NCI-H2081 (cell line): ENCODE measurements around the gene MOSPD3.

Source experiments
- DNase-seq, 2 experiments: peaks; one replicate each; lab custom pipeline; 2025; lab: John Stamatoyannopoulos, UW

MOSPD3 gene

DNA sequence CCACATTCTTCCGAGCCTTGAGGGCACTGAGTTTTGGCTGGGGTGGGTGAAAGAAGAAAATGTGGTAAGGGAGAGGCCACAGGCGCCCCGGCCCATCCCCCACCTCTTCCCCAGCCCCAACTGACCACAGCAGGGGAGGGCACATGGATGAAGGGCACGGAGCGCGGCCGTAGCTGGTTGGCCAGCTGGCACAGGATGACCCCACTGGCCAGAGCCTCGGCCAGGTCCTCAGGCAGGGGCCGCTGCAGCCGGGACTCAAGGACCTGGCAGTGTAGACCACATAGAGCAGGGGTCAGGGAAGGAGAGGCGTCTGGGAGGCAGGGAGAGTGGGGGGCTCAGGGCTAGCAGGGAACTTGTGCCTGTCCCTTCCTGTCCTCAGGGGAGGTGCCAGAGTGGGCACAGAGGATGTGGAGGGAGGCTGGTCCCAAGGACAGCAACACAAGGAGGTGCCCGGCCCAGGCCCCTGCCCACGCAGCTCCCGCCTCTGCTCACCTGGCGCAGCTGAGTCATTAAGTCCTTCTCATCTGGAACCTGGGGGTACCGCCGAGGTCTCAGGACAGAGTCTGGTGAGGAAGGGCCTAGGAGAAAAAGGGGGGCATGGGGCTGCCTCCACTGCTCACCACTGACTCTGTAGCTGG is 36.5 kb upstream of the MOSPD3 start:
- no peak for DNase-seq

DNA sequence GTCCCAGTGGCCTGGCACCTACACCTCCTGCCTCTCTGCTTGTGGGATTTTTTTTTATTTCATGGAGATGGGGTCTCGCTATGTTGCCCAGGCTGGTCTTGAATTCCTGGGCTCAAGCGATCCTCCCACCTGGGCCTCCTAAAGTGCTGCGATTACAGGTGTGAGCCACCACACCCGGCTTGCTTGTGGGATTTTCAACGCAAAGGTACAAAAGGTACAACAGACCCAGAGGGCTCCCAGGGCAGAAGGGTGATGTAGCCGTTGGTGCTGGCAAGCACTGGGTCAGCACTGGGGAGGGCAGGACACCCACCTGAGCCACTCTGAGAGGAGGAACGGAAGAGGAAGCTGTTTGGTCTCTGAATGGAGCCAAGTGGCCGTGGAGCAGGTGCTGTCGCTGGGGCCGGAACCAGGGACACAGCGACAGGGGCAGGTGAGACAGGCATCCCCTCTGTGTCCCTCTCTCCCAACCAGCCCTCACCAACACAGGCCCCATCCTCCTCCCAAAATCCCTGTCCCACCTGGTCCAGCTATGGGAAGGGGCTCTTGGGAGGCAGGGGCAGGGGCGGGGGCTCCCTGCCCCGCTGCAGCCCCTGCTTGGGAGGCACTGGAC is 35.9 kb upstream of the MOSPD3 start:
- DNase-seq: no peak

DNA sequence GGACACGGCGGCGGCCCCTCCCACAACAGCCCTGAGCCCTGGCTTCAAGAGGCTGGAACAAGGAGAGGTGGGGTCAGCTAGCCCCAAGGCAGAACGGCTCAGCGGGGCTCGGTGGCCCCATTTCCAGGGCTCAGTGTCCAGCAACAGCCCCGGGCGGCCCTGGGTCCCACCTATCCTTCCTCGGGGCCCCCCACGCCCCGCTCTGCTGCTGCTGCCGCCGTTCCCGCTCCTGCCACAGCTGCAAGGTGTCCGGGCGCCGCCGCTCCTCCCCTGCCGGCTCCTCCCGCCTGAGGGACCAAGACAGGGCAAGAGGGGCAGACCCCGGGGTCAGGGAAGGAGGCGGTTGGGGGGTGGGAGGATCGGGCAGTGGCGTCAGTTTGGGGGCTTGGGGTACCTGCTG is 35.2 kb upstream of the MOSPD3 start:
- DNase-seq: no peak

DNA sequence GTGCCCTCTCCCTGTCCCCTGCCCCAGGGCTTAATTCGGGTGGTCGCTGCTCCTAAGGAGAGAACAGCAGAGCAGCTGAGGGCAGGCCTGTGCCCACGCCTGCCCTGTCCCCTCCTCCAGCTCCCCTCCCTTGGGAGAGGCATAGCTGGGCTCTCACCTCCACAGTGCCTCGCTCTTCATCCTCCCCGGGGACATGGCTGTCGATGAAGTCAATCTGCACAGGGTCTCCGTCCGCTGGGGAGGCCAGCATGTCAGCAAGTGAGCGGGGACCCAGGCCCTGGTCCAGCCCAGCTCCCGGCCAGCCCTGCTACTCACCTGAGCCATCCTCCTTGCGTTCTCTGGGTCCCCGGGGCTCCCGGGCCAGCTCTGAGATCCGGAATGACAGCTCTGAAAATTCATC is 34.8 kb upstream of the MOSPD3 start:
- DNase-seq: no peak

DNA sequence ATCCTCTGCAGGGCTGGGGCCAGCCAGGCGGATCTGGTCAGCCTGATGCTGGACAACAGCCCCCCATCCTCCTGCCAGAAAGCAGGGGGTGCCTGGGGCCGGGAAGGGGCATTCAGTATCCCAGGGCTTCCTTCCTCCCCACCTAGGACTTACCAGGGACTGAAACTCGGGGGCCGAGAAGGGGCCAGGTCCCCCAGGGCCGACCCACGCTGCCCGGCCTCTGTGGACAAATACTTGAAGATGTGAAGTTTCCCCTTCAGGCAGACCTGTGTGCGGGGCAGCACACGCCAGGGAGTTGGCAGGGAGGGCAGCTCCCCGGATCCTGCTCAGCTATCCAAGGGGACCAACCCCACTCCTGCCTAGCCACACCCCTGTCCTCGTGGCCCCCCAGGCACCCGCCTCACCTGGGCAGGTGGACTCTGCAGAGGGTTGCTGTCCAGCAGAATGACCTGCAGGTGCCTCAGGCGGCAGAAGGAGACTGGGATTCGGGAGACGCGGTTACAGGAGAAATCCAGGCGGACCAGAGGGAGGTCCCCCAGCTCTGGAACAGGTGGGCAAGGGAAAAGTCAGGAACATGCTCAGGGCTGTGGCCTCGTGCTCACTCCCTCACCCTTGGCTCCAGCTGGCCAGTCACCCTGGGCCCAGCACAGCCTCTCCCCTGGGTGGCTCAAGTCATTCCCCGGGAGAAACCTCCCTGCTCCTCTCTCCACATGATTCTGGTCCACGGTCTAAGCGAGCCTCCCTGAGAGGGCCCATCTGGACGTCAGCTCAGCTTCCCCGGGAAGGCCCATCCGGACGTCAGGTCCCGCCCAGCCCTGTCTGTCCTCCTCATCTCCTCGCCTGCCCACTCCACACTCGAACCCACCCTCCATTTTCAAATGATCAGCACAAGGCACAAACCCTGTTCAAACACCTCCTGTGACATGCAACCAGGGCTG is 33.8 kb upstream of the MOSPD3 start:
- DNase-seq: no peak

DNA sequence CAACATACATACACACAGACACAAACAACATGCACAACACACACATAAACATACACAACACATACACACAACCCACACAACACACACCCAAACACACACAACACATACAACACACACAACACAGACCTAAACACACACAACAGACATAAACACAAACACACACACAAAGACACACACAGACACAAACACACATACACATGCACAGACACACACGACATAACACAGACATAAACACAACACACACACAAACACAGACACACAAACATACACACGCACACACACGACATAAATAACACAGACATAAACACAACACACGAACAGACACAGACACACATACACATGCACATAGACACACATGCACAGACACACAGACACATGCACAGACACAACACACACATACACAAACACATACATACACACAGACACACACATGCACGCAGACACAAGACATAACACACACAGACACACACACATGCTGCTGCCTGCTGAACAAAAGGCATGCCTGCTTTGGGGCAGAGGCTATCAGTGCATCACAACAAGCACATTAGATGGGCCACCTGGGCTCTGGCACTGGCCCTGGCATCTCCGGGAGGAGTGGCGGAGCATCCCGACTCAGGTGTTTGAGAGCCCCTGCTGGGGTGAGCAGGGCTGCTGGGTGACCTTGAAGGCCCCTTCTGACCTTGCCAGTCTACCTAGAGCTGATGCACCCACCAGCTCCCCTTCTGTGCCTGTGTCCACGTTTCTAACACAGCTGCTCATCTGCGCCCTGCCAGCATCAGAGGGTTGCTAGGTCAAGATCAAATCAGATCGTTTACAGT is 31.7 kb upstream of the MOSPD3 start:
- no peak for DNase-seq

DNA sequence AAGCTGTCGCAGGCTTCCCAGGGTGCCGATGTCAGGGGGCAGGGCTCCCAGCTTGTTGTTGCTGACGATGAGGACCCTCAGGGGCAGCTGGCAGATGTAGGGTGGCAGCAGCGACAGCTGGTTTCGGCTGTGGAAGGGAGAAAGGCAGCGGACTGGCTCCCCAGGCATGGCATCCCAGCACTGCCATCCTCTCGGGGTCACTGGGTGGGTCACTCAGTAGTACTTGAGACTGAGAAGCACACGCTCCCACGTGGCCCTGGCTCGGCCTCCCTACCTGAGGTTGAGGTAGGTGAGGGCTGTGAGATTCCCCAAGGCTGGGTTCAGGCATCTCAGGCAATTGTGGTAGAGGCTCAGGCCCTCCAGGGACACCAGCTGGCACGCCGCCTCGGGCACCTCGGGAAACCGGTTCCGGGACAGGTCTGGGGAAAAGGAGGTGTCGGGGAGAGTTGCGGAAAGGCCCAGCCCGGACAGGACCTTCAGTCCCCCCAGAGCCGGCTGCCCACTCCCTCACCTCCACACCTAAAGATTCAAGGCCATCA is 30.2 kb upstream of the MOSPD3 start:
- DNase-seq: no peak

DNA sequence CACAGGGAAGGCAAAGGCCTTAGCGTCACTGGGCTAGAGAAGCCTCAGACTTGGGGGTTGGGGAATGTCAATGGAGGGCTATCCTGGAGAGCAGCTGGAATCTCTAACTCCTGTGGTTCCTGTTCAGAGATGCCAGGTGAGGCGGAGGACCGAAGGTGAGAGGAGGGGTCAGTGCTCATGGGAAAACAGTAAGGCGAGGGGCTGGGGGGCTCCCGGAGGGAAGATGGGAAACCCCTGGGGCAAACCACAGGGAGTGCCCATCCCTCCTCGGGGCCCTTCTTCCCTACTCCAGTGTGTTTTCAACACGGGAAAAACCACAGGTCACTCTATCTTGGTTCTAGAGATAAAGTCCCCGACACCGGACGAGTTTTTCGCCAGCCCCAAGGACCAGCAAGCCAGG is 29.7 kb upstream of the MOSPD3 start:
- DNase-seq: no peak

DNA sequence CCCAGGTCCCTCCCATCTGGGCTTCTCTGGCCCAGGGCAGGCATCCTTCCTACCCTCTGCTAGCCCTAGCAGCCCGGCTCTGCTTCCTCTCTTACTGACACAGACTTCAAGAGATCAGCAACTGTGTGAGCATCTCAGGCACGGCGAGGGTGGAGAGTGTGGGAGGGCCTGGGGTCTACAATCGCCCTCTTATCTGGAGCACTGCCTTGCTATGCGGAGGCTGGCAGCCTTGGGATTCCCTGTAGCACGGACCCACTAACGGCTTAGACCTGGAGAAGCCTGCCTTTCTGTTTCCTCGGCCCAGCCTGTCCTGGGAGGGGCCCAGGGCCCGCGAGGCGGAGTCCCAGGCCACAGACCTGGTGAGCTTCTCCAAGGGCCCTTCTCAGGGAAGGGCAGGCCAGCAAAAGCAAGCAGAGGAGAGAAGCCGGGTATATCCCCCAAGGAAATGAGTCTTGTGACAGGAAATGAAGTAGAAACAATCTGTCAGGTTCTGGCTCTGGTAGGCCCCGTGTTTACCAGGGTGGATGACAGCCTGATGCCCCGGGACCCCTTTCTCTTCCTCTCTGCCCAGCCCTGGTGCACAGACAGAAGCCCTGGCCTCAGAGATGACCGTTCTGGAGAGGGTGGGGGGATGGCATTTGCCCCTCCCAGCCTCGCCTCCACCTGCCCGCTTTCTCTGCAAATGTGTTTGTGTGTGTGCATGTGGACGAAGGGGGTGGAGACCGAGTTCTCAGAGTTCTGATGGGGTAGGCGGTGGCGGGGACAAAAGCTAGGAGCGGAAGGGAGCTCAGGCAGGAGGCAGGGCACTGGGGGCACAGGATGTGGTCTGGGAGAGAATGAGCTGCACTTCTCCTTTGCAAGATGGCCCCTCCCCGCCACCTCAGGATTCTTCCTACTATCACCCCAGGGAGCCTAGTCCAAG is 28.9 kb upstream of the MOSPD3 start:
- no peak for DNase-seq

DNA sequence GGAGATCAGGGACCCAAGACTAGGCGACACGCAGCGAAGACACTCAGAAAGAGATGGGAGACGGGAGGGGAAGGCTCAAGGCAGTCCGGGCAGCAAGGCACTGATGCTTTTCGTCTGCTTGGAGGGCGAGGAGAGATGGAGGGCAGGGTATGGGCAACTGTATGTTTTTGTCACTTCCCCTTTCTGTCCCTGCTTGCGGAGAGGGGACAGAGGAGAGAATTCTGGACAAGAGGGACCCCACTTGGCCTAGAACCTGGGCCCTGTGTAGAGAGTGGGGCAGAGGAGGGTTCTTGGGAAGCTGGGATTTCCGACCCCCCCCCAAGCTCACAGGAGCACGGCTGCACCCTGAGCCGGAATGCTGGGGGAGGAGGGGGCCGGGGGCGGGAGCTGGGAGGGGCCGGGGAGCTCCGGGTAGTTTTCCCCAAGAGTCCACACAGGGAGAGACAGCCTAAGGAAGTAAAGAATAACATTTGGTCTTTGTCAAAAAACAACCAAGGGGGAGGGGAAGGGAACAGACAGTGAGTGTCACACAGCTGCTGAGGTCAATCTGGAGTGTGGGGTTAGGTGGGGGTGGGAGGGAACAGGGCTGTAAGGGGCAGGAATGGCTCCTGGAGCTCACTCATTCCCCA is 28.2 kb upstream of the MOSPD3 start:
- DNase-seq: no peak

DNA sequence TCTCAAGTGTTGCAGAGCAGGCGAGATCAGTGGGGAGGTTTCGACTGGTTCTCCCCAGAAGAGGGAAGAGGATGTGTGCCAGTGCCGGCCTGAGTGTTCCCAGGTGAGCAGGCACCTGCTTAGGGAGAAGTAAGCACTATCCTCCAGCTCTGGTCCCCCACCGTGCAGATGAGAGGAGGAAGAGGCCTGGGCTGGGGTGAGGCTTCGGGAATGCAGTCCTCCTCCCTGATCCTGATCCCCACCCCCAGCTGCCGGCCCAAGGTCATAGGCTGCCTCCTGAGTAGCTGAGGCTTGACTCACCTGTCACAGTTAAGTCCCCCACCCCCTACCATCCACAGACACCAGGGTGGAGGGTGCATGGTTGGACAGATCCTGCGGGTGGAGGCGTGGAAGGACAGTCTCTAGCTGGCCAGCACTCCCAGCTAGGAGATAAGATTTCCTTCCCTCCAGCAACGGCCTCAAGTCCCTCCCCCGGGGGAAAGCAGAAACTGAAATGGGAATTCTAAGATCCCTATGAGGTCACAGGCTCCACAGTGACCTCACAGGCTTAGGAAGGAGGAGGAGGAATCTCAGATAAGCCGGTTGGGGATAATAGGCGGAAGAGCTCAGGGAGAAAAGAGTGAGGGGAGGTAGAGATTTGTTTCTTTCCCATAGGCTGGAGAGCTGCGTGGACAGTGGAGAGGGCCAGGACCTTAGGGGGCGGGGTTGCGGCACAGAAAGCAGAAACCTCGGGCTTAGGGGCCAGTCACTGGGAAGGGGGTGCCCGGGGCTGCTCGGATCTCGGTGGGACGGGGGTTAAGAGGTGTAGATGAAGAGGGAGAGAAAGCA is 27.4 kb upstream of the MOSPD3 start:
- peak in 1 of 2 experiments; percentile 20 for DNase-seq

DNA sequence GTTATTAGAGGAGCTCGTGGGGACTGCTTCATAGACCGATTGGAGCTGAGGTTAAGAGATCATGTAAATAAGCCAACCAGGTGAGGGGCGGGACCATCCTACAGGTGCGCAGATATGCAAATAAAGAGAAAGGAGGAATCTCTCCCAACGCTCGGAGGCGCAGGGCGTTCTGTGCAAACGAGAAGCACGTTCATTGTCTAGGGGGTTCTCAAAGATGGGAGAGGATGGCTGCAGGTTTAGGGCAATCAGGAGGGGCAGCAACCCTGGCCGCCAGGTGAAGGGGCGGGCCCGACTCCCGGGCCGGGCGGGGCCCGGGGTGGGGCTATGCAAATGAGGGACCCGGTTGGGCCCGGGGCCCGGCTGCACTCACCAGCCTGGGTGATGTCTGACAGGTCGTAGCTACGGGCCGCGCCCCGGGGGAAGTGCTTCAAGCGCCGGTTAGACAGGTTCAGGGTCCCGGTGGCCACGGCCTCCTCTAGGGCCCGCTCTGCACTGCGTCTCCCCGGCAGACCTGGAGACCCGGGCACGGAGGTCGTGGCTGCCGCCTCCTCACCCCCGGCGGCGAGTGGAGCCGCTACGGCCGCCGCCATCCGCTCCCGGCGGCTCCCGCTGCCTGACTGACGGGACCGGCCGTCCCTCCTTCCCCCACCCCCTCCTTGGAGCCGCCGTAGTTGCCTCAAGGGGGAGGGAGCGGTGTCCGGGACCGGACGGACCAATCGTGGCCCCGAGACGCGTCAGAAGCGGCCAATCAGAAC is 26.7 kb upstream of the MOSPD3 start, which contains the start of gene LRCH4:
TSS of gene LRCH4 (minus strand) at position 619 of the 755 bp plus-strand sequence. CDS start at position 590, 29 bp downstream.
- peak; percentile 65 to 66 for DNase-seq

DNA sequence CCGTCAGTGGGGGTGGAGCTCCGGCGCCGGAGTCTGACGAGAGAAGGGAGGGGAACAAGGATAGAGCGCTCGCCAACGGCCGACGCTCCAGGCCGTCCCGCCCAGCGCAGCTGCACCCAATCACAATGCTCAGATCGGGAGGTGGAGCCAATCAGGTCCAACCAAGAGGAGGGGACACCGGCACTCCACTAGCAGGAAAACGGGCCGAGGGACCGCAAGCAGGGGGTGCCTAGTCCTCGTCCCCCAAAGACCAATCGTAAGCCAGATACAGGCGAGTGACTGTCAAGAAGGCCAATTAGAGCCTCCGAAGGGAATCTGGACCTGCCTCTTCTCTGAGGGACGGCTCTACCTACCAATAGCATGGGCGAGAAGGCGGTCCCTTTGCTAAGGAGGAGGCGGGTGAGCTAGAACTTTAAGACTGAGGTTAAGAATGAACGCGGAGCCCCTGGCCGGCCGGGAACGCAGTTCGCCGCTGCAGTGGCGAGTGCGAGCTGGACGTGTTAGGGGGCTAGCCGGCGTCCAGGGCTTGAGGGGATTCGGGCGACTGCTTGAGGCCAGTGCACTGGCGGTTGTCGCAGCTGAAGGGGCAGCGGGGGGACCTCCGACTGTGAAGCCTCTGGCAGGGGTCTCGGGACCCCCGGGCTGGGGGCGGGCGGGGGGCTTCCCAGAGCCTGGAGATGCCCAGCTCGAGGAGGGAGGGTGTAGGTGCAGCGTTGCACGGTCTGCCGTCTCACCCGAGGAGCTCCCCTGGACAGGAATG is 25.9 kb upstream of the MOSPD3 start, which contains the start of gene FBXO24:
TSS of gene FBXO24 (plus strand) at position 63 of the 760 bp plus-strand sequence. CDS start at position 361, 298 bp downstream.
- peak; percentile 100 for DNase-seq

DNA sequence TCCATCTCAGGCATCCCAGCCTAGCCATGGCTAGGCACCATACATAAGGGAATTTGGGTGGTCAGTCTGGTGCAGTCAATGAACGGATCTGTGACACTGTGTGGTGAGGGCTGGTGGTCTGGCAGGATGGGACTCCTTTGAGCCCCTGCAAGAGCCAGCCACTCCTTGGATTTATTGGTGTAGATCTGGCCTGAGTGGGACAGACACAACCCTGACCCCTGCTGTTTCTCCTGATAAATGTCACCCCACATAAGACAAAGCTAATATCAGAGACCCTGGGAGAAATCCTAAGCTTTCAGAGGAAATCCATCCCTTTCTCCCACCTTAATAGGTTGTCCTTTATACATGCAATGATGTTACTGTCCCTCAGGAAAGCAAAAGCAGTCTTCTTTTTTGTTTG is 23.9 kb upstream of the MOSPD3 start:
- no peak for DNase-seq

DNA sequence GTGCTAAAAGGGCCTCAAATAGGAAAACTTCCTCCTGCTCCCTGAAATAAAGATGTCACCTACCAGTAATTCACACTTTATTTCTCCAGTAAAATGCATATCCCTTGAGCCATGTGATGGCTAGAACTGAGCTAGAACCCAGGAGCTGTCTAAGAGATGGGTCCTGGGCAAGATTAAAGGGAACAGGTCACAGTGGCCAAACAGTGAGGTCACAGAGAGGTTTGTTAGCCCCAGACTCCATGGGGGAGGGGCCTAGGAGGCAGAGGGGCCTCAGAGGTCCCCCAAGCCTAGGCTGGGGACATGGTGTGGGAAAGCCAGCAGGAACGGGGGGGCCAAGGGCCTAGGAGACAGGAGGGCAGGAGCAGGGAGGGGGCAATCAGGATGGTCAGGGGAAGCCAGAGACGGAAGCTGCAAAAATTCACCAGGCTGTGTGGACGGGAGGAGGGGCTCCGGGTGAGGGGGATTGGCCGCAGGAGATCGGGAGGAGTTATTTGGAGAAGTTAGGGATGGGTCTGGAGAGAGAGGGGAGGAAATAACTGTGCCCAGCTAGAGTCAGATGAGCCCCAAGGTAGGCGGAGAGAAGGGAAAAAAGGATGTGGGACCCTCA is 22.9 kb upstream of the MOSPD3 start:
- DNase-seq: no peak

DNA sequence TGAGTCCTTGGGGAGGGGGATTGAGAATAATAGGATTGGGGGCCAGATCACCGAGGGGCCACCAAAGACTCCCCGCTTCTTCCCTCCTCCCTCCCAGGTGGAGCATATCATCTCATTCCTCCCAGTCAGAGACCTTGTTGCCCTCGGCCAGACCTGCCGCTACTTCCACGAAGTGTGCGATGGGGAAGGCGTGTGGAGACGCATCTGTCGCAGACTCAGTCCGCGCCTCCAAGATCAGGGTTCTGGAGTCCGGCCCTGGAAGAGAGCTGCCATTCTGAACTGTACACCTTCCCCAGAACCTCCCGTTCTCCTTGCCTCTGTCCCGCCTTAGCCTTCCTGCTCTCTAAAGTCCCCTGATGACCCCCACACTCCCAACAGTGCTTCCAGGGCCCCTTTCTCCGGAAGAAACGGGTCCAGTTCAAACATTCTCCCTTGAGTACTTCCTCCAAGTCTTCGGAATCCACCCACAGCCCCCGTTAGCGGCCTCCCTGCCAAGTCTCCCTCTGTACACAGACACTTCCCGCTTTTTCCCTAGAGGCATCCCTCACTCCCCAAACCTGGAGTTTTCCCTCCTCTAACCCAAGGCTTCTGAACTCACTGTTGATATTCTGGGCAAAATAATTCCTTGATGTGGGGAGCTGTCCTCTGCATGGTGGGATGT is 22.1 kb upstream of the MOSPD3 start:
- no peak for DNase-seq

DNA sequence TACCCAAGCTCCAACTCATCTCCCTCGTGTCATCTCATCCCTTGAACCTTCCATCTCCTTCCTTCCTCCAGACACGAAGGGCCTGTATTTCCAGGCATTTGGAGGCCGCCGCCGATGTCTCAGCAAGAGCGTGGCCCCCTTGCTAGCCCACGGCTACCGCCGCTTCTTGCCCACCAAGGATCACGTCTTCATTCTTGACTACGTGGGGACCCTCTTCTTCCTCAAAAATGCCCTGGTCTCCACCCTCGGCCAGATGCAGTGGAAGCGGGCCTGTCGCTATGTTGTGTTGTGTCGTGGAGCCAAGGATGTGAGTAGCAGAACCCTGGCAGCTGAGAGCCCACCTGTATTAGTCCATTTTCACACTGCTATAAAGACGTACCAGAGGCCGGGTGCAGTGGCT is 20.7 kb upstream of the MOSPD3 start:
- DNase-seq: no peak
